RWPE2 (cell line): ENCODE results near the gene COMMD3.

Experiments used
- ATAC-seq: fragments of 200-7000 bp; cut with Tn5 transposase; 3 replicates; pipeline ENCODE4 v1.9.1; 2021; ENCODE audit warnings: low read depth
- DNase-seq: peaks from one replicate; pipeline ENCODE4 v3.0.0-alpha.2; 2020; ENCODE audit warnings: low spot score
- H3K27ac ChIP-seq: fragments of 450-650 bp; 2 replicates; pipeline ENCODE4 v1.5.1; 2017; ENCODE audit warnings: mild to moderate bottlenecking; ENCODE audit not compliant: poor library complexity, severe bottlenecking
- H3K27me3 ChIP-seq: fragments of 250-450 bp; sonication (Bioruptor Pico); 2 replicates; pipeline ENCODE4 v1.5.1; 2021; ENCODE audit warnings: mild to moderate bottlenecking, moderate library complexity; ENCODE audit not compliant: insufficient read depth, poor library complexity, severe bottlenecking
- H3K36me3 ChIP-seq: fragments of 250-450 bp; sonication (Bioruptor Pico); 2 replicates; pipeline ENCODE4 v1.5.1; 2020; ENCODE audit warnings: low read depth, mild to moderate bottlenecking, moderate library complexity
- H3K4me1 ChIP-seq: fragments of 250-450 bp; sonication (Bioruptor Pico); 2 replicates; pipeline ENCODE4 v1.5.1; 2021; ENCODE audit warnings: mild to moderate bottlenecking, moderate library complexity; ENCODE audit not compliant: insufficient read depth, poor library complexity, severe bottlenecking
- H3K4me3 ChIP-seq: fragments of 250-450 bp; sonication (Bioruptor Pico); 2 replicates; pipeline ENCODE4 v1.5.1; 2021; ENCODE audit warnings: mild to moderate bottlenecking, moderate library complexity; ENCODE audit not compliant: severe bottlenecking
- H3K9me3 ChIP-seq: fragments of 250-450 bp; sonication (Bioruptor Pico); 2 replicates; pipeline ENCODE4 v1.5.1; 2021; ENCODE audit warnings: mild to moderate bottlenecking, moderate library complexity; ENCODE audit not compliant: severe bottlenecking
- TF ChIP-seq, protein P1 (sequence below): fragments of 450-650 bp; IDR thresholded peaks from one replicate; pipeline ENCODE4 v1.5.1; 2017; ENCODE audit warnings: mild to moderate bottlenecking, moderate library complexity; ENCODE audit not compliant: poor library complexity, severe bottlenecking

The COMMD3 gene

DNA sequence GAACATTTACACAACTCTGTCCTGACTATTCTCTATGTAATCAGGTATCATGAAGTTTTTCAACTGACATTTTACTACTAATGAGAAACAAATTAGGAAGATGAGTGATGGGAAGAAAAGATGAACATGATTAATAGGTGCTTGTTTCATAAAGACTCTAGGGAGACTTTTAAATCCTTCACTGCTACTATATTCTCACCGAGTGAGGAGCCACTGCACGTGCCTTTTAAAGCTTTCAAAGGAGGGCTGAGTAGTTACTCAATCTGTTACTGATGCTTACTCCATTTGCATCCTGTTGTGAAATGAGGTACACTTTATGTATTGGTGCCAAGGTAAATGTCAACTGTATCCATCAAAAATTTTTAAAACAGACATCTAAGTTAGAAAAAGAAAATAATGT lies 1.3 kb upstream of the COMMD3 start:
- Histone ChIP-seq H3K4me1 (peaks cover 11% of the 10 kb centered on the region), H3K36me3 (no peaks in the 10 kb centered on the region), H3K4me3 (no peak overlapping the region), H3K27me3 (no peaks in the 10 kb centered on the region), H3K9me3 (no peaks in the 10 kb centered on the region), H3K27ac (no peak overlapping the region)
- no peak for ATAC-seq
- DNase-seq: no peak
- TF ChIP-seq, protein P1, sequence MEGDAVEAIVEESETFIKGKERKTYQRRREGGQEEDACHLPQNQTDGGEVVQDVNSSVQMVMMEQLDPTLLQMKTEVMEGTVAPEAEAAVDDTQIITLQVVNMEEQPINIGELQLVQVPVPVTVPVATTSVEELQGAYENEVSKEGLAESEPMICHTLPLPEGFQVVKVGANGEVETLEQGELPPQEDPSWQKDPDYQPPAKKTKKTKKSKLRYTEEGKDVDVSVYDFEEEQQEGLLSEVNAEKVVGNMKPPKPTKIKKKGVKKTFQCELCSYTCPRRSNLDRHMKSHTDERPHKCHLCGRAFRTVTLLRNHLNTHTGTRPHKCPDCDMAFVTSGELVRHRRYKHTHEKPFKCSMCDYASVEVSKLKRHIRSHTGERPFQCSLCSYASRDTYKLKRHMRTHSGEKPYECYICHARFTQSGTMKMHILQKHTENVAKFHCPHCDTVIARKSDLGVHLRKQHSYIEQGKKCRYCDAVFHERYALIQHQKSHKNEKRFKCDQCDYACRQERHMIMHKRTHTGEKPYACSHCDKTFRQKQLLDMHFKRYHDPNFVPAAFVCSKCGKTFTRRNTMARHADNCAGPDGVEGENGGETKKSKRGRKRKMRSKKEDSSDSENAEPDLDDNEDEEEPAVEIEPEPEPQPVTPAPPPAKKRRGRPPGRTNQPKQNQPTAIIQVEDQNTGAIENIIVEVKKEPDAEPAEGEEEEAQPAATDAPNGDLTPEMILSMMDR: no peak

DNA sequence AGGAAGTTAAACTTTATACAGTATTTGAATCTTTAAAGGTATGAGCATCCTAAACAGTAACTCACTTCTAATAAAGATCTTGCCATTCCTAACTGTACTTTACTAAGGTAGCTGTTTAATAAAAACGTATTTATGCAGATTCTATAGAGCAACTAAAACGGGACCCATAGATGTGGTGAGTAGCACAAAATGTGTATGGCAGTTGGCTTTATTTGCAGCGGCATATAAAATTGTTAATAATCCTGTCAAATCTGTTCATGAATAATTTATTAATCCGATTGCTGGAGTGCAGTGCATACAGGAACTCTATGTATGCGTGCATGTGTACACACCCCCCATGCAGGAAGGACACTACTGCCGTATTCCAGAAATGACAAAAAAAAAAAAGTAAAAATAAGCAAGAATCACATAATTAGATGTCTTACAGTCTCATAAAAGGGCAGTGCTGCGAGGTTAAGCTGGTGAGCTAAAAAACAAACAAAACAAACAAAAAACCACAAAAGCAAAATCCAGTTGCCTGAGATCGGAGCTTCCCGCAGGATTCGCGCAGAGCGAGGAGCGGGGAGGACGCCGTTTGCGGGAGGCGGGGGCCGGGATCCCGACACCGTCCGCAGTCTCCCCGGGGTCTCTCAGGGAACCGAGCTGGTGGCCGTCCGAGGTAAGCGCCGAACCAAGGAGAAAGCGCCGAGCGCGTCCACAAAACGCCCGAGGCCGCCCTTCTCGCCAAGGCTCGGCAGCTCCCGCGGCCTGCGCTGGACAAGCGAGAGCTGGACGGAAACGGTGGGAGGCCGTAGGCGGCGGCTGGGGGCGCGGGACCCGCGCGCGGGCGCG lies 518 bp upstream of the COMMD3 start:
- TF ChIP-seq, protein P1: no peak
- no peak for DNase-seq
- H3K9me3 ChIP-seq: no peaks in the 10 kb centered on the region
- peak overlapping the region; percentile 62 for H3K27ac ChIP-seq
- H3K4me3 ChIP-seq: peak overlapping the region; percentile 95
- peaks cover 11% of the 10 kb centered on the region for H3K4me1 ChIP-seq
- peak; percentile 13; the same call in 1 of the 3 replicates for ATAC-seq
- H3K27me3 ChIP-seq: no peaks in the 10 kb centered on the region
- no peaks in the 10 kb centered on the region for H3K36me3 ChIP-seq

DNA sequence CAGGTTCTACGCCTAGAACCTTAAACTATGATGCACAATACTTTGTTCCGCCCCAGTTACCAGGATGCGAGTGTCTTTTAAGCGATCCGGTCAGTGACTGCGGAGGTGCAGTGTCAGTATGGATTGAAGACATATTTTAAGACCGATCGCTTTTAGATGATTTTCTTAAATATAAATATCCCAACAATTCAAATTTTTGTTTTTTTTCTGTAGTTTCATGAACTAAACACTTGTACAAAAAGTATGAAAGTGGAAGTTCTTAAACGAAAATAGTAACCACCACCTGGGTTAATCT lies 835 bp downstream of the COMMD3 start:
- Histone ChIP-seq H3K4me3 (peak overlapping the region; percentile 95), H3K27ac (peak overlapping the region; percentile 62), H3K36me3 (no peaks in the 10 kb centered on the region), H3K9me3 (no peaks in the 10 kb centered on the region), H3K27me3 (peaks cover 2% of the 10 kb centered on the region), H3K4me1 (peaks cover 11% of the 10 kb centered on the region)
- no peak for DNase-seq
- peak; percentile 48 for ATAC-seq
- TF ChIP-seq, protein P1: no peak

DNA sequence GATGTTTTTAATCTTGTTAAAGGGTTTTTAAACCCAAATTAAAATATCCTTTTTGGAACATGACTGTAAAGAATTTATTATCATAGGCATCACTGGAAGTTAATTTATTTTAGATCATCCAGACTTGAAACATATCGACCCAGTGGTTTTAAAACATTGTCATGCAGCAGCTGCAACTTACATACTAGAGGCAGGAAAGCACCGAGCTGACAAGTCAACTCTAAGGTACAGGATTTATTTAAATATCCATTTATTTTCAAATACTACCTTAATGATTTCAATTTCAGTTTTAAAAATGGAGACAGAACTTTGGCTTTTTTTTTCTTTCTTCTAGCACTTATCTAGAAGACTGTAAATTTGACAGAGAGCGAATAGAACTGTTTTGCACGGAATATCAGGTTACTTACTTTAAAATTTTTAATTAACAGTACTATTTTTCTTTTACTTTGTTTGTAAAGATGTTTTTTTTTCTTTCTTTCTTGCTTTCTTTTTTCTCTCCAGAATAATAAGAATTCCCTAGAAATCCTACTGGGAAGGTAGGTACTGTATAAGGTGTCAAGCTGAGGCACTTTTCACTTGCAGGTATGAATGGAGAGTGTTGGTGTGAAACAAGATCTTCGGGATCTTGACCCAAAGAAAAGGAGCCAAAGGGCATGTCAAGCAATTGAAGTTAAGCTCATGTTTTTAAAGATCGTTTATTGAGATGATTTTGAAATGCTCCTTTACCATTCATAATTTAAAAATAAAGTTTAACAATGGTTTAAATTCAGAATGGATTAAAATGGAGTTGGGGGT lies 1.8 kb downstream of the COMMD3 start:
- no peak overlapping the region for H3K4me3 ChIP-seq
- ATAC-seq (no peak), DNase-seq (no peak)
- peaks cover 11% of the 10 kb centered on the region for H3K4me1 ChIP-seq
- TF ChIP-seq, protein P1: no peak
- H3K27ac ChIP-seq: no peak overlapping the region
- peaks cover 11% of the 10 kb centered on the region for H3K27me3 ChIP-seq
- no peaks in the 10 kb centered on the region for H3K9me3 ChIP-seq
- no peaks in the 10 kb centered on the region for H3K36me3 ChIP-seq
